GM18508 (cell line): Measurements from ENCODE around the gene THSD8.
"Not testable (repeated sequence)": the region's sequence is repeated elsewhere in the genome, so short reads cannot be mapped to it uniquely, and the experiment has no call there.

Source experiments
- ATAC-seq: cut with Tn5 transposase; IDR thresholded peaks from one replicate; pipeline ENCODE4 v1.9.1; 2021; ENCODE audit warnings: moderate number of reproducible peaks; ENCODE audit not compliant: insufficient read depth, unreplicated experiment

Gene THSD8

DNA sequence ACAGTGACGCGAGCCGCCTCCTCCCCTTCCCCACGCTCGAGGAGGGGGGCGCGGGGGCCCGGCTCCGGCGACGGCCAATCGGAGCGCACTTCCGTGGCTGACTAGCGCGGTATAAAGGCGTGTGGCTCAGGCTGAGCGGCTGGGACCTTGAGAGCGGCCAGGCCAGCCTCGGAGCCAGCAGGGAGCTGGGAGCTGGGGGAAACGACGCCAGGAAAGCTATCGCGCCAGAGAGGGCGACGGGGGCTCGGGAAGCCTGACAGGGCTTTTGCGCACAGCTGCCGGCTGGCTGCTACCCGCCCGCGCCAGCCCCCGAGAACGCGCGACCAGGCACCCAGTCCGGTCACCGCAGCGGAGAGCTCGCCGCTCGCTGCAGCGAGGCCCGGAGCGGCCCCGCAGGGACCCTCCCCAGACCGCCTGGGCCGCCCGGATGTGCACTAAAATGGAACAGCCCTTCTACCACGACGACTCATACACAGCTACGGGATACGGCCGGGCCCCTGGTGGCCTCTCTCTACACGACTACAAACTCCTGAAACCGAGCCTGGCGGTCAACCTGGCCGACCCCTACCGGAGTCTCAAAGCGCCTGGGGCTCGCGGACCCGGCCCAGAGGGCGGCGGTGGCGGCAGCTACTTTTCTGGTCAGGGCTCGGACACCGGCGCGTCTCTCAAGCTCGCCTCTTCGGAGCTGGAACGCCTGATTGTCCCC is 10.4 kb upstream of the THSD8 start, which contains the start of gene JUNB:
Gene JUNB (plus strand): TSS at position 142 of the 706 bp plus-strand sequence. CDS start 286 bp downstream, at position 428.
- ATAC-seq = no peak

DNA sequence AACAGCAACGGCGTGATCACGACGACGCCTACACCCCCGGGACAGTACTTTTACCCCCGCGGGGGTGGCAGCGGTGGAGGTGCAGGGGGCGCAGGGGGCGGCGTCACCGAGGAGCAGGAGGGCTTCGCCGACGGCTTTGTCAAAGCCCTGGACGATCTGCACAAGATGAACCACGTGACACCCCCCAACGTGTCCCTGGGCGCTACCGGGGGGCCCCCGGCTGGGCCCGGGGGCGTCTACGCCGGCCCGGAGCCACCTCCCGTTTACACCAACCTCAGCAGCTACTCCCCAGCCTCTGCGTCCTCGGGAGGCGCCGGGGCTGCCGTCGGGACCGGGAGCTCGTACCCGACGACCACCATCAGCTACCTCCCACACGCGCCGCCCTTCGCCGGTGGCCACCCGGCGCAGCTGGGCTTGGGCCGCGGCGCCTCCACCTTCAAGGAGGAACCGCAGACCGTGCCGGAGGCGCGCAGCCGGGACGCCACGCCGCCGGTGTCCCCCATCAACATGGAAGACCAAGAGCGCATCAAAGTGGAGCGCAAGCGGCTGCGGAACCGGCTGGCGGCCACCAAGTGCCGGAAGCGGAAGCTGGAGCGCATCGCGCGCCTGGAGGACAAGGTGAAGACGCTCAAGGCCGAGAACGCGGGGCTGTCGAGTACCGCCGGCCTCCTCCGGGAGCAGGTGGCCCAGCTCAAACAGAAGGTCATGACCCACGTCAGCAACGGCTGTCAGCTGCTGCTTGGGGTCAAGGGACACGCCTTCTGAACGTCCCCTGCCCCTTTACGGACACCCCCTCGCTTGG is 9.6 kb upstream of the THSD8 start:
- ATAC-seq = no peak

DNA sequence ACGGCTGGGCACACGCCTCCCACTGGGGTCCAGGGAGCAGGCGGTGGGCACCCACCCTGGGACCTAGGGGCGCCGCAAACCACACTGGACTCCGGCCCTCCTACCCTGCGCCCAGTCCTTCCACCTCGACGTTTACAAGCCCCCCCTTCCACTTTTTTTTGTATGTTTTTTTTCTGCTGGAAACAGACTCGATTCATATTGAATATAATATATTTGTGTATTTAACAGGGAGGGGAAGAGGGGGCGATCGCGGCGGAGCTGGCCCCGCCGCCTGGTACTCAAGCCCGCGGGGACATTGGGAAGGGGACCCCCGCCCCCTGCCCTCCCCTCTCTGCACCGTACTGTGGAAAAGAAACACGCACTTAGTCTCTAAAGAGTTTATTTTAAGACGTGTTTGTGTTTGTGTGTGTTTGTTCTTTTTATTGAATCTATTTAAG is 9.0 kb upstream of the THSD8 start:
- no peak for ATAC-seq

DNA sequence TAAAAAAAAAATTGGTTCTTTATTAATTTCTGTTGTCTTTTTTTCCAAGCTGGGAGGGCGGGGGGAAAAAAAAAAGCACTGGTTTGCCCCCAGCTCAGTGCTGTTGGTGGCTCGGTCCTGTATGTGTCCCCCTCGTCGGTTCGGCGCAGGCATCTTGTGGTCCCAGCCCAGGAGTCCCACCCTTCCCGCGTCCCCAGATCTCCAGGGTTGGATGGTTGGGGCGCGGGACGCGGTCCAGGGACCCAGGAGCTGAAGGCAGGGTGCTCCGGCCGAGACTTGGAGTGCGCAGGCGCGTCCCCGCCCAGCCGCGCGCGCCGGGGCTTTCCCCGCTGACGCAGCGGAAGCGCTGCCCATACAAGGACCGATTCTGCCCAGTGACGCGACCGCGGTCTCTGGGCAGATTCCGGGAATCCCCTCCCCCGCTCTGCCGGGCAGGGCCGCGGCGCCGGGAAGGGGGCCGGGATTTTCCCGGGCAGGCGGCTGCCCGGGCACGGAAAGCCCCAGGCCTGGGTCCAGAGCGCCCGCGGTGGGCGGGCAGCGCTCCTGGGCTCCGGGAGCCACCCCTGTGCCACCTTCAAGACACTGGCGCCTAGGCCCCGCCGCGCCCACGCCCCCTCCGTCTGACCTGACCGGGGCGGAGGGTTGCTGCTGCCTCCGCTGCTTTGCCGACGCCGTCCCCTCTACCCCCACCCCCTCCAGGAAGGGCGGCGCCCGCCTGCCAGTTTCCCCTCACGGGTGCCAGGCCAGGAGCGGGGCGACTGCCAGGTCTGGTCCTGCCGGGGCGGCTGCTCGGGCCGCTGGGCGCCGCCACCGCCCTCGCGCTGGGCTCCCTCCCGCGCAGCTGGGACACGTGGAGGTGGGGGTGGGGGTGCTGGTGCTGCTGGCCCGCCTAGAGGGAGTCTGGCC is 8.3 kb upstream of the THSD8 start:
- no peak for ATAC-seq

DNA sequence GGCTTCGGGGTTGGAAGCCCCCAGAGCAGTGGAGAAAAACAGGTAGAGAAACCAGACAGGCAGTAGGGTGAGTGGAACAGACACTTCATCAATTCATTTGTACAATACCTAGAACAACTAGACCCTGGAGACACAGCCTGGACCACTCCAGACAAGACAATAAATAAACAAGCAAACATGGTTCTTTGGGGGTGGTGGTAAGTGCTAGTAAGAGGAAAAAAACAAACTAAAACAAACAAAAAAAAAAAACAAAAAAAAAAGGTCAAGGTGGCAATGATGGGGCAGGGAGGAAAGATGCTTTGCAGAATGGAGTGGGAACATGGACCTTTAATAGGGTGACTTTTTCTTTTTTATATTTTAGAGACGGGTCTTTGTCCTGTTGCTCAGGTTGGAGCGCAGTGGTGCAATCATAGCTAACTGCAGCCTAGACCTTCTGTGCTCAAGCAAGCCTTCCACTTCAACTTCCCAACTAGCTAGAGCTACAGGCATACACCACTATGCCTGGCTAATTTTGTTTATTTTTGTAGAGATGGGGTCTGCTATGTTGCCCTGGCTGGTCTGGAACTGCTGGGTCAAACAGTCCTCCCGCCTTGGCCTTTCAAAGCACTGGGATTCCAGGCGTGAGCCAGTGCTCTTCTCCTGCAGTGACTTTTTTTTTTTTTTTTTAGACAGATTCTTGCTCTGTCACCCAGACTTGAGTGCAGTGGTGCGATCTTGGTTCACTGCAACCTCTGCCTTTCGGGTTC is 7.5 kb upstream of the THSD8 start:
- no peak for ATAC-seq

DNA sequence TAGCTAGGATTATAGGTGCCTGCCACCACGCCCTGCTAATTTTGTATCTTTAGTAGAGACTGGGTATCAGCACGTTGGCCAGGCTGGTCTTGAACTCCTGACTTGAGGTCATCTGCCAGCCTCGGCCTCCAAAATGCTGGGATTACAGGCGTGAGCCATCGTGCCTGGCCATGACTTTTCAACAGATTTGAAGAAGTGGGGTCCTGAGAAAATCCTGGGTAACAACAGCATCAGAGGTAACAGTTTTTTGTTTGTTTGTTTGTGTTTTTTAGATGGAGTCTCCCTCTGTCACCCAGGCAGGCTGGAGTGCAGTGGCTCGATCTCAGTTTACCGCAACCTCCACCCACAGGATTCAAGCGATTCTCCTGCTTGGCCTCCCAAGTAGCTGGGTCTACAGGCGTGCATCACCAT is 6.9 kb upstream of the THSD8 start:
- no peak for ATAC-seq

DNA sequence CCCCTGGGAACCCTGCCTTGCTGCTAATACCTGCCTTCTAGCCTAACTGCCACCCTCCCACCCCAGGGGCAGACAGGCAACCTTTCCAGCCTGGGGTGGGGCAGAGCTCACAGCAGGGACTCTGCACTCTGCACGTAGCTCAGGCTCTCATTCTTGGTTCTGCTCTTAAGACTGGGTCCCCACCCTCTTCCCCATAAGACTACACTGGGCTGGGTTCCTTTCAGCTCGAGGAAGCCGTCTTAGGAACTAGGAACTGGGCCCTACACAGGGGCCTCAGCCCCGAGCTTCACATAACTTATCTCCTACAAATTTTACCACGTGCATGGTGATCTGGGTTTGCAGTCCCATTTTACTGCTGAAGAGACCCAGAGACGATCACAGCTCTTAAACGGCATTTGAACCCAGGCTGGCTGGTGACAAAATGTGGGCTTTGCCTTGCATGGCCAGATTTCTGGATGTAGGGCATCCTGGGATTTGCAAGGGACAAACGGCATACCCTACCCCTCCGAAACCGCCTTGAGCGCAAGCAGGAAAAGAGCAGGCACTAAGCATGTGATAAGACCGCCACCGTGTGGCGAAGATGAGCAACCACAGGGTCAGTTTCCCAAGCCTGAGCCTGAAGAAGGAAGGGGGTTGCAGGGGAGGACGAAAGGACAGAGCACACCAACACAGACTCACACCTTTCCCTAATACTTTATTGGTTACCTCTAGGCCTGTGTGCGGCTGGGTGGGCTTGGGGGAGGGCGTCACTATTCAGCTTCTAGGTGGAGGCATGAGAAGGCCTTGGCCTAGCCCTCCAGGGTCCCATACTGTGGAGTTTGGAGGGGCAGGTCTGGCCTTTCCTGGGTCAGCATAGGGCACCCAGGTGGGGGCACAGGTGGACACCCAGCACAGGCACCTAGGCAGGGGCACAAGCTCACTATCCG is 5.5 kb upstream of the THSD8 start:
- no peak for ATAC-seq

DNA sequence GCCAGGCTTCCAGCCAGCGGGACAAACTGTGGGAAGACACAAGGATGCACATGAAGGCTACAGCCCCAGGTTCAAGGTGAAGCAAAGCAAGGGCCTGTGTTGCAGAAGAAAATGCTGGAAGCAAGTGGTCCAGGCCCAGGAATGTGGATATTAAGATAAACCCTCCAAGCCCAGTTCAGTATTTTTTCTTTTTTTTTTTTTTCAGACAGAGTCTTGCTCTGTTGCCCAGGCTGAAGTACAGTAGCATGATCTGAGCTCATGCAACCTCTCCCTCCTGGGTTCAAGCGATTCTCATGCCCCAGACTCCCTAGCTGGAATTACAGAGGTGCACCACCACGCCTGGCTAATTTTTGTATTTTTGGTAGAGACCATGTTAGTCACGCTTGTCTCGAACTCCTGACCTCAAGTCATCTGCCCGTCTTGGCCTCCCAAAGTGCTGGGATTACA is 4.7 kb upstream of the THSD8 start:
- no peak for ATAC-seq

DNA sequence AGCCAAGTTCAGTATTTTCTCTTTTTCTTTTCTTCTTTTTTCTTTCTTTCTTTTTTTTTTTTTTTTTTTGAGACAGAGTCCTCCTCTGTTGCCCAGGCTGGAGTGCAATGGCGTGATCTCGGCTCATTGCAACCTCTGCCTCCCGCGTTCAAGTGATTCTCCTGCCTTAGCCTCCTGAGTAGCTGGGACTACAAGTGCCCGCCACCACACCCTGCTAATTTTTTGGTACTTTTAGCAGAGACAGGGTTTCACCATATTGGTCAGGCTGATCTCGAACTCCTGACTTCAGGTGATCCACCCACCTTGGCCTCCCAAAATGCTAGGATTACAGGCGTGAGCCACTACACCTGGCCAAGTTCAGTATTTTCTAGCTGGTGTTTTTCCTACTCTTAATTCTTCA is 4.3 kb upstream of the THSD8 start:
- not testable (repeated sequence) for ATAC-seq

DNA sequence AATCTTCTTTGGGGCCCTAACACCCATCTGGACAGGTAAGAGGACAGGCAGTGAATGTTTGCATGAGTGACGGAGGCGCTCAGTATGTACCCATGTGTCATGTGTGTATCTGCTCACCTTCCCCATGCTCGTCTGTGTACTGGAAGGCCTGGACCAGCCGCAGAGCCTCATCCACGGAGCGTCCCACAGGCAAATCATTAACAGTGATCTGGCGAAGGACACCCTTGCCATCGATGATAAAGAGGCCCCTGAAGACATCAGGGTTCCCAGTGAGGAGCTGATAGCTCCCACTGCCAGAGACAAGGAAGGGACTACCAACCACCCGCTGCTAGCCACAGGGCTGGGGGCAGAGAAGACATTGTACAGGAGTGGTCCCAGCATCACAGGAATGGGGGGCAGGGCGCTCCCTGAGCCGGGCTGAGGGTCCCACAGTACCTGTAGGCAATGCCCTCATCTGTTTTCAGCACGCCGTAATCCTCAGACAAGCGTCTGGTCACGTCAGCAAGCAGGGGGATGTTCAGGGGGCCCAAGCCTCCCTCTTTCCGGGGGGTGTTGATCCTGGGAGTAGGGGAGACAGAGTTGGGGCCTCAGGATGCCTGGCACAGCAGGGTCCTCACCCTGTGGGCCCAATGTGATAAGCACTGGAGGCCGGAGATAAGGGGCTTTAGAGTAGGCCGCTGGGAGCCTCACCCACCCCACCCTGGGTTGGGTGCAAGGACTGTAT is 2.0 kb upstream of the THSD8 start:
- ATAC-seq = no peak

DNA sequence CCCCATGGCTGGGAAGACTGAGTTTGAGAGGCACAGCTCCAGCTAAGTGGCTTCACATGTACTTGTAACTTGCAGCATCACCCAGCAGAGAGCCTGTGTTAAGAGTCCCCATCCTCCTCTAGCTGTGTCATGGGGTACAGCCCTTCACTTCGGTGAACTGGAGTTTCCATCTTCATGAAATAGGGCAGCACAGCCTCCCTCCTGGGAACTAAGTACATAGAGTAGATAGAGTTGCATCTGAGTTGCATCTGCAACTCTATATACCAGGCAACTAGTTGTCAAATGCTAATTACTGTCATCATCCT is 1.5 kb upstream of the THSD8 start:
- ATAC-seq = no peak

DNA sequence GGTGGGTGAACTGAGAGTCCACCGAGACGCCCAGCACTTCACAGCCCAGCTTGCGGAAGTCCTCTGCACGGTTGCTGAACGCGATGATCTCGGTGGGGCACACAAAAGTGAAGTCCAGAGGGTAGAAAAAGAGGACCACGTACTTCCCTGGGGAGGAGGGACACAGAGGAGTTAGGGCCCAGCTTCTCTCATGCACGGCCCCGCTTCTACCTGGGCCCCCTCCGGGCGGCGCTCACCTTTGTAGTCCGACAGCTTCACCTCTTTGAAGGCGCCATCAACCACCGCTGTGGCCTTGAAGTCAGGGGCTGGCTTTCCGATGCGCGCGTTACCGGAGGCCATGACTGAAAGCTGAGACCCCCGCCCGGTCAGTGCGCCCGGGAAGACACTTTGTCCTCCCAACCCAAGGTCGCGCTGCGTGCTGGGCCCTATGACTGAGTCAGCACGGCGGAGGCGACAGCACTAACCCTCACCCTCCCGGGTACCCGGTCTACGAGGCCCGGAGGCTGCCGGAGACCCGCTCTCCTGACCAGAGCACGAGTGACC is 875 bp upstream of the THSD8 start:
- ATAC-seq = no peak

DNA sequence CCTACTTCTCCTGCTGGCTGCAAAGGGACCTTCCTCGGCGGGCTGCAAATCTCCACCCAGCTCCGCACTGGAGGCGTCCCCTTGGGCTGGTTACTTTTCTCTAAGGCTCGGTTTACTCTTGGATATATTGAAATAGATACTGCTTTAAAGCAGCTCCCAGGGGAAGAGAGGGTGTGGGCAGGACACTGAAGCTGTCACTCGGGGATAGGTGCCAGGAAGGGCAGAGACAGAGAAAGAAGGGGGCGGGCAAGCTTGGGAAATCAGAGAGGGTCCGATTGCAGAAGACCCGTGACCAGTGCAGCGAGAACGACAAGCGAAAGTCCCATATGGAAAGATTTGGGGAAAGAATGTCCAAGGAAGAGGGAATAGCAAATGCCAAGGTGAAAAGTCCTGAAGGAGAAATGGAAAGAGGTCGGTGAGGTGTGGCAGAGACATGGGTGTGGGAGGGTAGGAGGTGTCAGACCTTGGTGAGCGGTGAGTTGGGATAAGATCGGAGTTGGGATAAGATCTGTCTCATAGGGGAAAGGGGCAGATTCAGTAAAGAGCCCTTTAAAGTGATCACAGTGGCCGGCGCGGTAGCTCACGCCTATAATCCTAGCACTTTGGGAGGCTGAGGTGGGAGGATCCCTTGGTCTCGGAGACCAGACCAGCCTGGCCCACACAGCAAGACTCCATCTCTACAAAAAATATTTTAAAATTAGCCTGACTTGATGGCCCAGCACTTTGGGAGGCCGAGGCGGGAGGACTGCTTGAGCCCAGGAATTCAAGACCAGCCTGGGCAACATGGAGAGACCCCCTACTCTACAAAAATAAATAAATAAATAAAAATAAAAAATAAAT is 618 bp downstream of the THSD8 start:
- ATAC-seq = no peak

DNA sequence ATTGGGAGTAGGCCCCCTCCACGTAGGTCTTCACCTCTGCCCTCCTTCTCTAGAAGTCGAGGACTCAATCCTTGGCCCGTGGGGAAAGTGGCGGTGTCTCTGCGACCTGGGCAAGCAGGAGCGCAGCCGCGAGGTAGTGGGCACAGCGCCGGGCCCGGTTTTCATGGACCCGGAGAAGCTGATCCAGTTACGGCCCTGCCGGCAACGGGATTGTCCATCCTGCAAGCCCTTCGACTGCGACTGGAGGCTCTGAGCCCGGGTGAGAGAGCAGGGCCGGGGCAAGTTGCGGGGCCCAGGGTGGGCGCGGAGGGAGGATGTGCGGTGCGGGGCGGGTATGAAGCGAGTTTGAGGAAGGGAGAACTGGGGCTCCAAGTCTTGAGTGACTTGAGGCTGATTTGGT is 2.2 kb downstream of the THSD8 start:
- ATAC-seq = no peak

DNA sequence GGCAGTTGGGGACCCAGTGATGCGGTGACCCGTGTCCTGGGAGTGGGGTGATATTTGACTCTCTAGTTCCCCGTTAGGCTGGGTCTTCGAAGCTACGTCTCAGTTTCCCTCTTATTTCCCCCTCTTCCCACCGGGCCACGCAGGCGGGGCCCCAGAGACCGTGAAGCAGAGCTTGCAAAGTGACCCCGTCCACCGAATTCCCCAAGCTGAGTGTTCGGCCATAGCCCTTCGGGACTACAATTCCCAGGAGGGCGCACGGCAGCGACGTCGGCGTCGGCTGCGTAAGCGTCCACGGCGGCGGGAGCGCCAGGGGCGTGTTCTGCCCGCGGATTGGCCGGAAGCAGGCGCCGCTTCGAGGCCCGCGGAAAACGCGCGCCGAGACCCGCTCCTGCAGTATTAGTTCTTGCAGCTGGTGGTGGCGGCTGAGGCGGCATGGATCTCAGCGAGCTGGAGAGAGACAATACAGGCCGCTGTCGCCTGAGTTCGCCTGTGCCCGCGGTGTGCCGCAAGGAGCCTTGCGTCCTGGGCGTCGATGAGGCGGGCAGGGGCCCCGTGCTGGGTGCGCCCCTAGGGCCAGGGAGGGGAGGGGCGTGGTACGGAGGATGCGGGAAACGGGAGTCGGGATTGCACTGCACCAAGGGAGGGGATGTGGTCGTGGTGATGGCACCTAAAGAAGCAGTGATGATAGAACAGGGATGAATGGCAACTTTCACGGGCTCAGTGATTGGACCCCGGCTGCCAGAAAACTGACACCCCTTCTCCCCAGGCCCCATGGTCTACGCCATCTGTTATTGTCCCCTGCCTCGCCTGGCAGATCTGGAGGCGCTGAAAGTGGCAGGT is 4.6 kb downstream of the THSD8 start, which contains the start of gene RNASEH2A:
Gene RNASEH2A (plus strand): TSS at position 343 of the 840 bp plus-strand sequence. CDS start 90 bp downstream, at position 433.
- no peak for ATAC-seq

DNA sequence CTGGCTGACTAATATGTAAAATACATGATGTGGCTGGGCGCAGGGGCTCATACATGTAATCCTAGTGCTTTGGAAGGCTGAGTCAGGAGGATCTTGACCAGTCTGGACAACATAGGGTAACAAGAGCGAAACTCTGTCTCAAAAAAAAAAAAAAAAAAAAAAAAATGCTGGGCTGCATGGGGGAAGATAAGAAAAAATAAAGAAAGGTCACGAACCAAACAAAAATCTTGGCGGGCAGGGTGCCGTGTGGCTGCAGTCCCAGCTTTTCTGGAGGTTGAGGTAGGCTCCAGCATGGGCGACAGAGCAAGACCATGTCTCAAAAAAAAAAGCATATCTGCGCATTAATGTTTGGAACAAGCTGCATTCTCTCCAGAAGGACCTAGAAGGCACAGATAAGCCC is 13.2 kb downstream of the THSD8 start:
- ATAC-seq = no peak
